ENCODE results near the gene SLC6A5.

DNA sequence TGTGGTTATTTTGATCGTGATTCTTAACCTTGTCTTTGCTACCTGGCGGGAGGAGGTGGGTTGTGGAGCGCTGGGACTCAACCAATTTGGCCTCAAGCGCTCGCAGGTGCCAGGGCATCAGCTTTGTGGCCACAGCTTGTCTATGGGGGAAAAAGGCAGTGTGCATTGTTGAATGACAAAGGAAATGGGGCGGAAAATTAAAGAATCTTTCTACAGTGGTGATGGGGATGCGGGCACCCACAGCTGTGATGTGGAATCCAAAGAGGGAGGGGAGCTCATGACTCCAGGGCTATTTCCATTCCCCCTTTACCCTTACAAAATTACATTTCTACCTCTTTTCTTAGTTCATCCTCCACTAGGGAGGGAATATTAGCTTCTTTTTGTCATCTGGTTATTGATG, 1.1 kb downstream of the SLC6A5 start:
- no peak for TF ChIP-seq CTCF (IDR thresholded peaks at IDR 0.05)
- no peak for TF ChIP-seq POLR2A (IDR thresholded peaks at IDR 0.05)
